GM21390 (cell line): ENCODE results near the gene TBC1D2.

ENCODE experiments used
- ATAC-seq: cut with Tn5 transposase; IDR thresholded peaks from one replicate; pipeline ENCODE4 v1.9.1; 2021; ENCODE audit not compliant: unreplicated experiment

TBC1D2 gene

DNA sequence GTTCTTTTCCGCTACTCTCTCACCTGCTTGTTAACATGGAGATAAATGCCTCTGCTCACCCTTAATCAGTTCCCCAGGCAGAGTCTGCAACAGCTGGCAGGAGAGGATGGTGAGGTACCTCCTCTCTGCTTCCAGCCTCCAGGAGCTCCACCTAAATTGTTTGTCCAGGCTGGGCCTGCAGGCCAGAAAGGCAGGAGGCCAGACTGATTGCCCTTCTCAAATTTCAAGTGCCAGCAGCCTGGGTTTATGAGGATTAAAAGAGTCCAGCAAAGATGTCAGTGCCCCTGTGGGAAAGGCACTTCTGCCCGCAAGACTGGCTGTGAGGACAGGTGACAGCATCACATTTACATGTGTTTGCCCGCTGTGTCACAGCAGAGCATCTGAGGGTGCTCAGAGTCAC is 82.8 kb downstream of the TBC1D2 start:
- ATAC-seq: no peak

DNA sequence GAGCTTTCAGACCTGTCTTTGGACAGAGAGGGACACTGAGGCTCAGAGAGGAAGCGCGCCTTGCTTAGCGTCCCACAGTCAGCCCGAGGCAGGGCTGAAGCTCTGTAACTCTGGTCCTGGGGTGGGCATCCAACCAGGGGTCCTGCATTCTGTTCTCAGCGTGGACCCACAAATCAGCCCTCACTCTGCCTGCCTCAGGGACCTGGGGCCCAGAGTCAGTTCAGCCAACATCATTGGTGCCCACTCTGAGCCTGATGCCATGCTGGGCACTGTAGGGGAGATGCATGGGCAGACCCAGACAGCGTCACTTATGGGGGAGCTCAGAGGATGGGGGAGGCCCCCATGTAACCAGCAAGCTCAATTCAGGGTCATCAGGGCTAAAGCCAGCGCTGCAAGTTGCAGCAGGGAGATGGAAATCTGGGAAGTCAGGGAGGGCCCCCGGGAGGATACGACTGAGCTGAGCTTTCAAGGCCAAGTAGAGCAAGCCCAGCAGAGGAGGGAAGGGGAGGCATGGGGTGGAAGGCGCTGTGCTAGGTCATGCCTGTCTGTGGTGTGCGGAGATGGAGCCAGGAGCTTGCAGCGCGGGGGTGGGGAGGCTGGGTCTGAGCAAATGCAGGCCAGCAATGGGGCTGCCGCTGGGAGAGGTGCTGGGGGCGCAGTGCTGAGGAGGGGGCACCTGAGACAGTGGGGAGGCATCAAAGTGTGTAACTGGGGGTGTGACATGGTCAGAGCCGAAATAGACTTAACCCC is 84.1 kb downstream of the TBC1D2 start:
- no peak for ATAC-seq

DNA sequence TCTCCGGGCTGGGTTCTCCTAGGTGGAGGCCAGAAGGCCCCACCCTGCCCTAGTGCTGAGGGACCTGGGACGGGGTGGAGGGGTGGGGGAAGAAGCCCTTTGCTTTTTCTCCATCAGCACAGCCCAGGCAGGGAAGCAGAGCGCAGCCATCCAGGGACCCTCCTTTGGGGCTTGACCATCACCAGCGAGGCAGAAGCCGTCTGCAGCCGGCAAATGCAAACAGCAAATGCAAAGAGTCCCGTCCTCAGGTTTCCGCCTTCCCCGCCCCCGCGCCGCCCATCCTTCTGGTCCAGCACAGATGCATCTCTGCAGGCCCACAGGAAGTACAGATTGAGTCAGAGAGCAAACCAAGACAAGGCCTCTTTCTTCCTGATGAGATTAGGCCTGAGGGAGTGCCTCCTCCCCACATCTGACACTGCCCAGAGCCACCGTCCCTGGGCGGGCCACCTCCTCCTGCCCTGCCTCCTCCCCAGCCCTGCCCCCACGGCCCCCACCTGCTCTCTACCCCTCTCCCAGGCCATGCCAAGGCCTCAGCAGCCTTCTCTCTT is 86.4 kb downstream of the TBC1D2 start:
- peak; percentile 99 for ATAC-seq

DNA sequence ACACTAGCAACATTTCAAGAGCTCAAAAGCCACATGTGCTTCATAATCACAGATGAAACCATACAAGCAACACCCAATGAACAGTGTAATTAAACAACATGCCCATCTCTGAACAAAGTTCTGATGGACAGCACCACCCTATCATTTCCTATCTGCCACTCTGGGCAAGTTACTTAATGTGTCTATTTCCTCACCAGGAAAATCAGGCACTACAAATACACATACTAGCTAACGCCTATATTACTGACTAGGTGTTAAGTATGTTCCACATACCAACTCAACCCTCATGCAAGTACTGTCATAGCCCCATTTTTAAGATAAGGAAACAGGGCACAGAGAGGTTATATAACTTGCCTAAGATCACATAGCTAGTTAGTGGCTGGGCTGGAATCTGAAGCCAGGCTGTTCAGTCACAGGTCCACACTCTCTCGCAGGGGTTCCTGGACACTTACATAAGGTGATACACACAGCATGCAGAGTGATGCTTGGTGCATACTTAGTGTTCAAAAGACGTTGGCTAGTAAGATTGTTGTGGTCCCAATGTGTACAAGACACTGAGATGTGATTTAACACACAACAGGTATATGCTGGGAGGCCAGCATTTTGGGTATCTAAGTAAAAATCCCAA is 87.2 kb downstream of the TBC1D2 start:
- no peak for ATAC-seq

DNA sequence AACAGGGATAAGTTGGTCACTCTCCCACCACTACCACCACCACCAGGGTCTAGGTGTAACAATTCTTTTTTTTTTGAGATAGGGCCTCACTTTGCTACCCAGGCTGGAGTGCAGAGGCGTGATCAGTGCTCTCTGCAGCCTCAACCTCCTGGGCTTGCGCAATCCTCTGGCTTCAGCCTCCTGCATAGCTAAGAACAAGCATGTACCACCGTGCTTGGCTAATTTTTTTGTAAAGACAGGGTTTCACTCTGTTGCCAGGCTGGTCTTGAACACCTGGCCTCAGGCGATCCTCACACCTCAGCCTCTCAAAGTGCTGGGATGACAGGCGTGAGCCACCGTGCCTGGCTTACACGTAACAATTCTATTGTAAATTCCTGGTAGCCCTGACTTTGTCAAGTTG is 90.5 kb downstream of the TBC1D2 start:
- ATAC-seq: no peak

DNA sequence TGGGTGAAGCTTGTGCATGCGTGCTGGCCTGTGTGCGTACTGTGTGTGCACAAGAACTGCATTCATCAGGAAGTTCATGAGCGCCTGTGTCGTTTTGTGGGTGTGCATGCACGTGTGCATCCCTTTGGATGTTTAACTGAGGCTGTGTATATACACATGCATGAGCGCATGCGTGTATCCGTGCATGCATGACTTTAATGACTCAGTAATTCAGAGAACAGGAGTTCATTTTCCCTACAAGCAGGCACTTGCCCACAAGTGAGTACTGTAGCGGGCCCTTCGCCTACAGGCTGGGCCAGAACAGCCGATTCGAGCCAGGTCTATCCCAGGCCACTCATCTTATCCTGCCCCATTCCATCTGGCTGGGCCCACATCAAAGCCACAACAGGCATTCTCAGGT is 92.8 kb downstream of the TBC1D2 start:
- ATAC-seq: no peak

DNA sequence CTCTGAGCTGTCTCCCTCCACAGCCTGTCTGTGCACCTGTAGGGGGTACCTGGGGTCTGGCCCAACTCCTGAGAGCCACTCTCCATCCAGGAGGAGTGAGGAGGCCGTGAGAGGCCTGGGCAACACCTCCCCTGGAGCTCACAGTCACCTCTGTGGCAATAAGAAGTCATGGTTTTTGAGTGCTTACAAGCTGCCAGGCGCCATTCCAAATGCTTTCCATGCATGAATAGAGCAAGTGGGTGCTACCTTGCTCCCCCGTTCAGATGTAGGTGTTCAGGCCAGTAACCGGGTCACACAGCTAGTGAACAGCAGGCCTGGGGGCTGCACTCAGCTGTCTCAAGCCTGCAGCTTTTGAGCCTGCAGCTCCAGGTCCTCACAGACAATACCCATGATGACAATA is 93.6 kb downstream of the TBC1D2 start:
- ATAC-seq: no peak

DNA sequence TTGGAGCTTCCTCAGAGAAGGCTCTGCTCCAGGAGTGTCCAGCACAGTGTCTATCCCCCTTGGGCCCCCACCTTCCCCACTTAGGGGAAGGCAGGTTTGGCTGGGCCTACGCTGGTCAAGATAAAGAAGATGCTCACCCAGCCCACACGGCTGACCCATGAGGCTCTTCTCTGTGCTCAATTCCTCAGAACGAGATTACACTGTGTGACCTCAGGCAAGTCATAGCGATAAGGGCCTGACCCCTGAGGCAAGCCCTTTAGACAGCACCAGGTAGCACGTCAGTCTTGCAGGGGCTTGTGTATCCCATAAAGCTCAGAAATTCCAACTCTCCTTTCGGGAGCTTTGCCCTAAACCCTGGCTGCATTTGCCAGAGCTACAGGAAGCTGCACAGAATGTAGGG is 95.7 kb downstream of the TBC1D2 start:
- ATAC-seq: no peak

DNA sequence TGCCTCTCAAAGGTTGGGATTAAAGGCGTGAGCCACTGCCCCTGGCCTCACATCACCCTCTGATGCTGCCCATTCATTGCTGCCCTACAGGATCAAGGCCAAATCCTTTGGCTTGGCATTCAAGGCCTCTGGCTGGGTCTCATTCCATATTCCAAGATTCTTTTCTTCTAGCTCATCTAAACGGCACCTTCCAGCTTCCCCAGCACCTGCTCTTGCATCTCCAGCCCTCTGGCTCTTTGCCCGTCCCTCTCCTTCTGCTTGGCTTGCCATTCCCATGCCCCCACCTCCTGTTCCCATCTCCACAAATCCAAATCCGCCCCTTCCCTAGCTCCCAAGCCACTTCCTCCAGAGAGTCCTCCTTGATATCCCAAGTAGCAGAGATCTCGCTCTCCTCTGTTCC is 96.1 kb downstream of the TBC1D2 start:
- no peak for ATAC-seq

DNA sequence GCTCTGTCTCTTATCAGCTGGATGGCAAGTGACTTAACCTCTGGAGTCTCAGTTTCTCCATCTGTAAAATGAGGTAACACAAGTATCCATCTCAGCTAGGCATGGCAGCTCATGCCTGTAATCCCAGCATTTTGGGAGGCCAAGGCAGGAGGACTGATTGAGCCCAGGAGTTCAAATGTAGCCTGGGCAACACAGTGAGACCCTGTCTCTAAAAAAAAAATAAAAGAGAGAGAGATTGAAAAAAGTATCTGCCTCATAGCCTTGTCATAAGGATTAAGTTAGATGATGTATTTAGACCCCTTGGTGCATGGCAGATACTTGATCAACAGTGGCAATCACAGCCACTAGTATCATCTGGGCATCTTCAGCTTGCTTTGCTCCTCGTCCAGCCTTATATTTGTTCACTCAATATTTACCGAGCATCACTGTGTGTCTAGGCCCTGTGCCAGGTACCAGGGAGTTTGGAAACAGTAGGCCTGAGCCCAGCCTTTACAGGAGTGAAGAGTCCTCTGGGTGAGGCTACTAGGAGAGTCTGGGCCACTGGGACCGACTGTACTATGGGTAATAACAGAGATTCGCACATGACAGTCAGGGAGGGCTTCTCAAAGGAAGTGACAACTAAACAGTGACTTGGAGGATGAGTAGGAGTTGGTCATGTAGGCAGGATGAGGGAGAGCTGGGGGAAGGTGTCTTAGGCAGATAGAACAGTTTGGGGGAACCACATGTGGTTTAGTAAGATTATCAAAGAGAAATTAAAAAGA is 97.2 kb downstream of the TBC1D2 start:
- ATAC-seq: no peak

DNA sequence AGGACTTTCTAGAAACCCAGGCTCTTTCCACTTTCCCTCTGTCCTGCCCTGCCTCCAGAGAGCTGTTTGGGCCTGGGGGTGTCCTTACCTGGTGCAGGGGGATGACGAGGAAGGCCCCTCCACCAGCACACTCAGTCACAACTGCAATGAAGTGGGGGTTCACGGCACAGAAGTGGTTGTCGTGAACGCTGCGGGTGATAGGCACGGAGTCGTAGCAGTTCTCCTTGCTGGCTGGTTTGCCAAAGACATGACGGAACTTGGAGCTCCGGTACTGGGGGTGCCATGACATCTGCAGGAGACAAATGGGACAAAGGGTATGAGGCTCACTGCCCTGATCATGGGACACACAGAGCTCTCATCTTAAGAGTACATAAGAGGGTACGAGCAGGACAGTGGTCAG is 98.1 kb downstream of the TBC1D2 start:
- no peak for ATAC-seq

DNA sequence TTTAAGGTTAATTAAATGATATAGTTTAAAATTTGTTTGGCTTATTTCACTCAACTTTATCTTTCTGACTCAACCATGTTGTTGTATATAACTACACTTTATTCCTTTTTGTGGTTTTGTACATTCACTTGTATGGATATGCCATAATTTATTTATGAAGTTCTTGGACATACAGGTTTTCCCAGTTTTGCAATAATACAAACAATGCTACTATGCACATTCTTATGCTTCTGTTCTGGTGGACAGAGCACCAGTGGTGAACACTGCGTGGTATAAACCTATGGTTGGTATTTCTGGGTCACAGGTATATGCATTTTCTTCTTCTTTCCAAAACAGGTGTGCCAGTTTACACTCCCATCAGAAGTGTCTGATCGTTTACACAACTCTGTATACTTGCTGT is 100.8 kb downstream of the TBC1D2 start:
- ATAC-seq: no peak

DNA sequence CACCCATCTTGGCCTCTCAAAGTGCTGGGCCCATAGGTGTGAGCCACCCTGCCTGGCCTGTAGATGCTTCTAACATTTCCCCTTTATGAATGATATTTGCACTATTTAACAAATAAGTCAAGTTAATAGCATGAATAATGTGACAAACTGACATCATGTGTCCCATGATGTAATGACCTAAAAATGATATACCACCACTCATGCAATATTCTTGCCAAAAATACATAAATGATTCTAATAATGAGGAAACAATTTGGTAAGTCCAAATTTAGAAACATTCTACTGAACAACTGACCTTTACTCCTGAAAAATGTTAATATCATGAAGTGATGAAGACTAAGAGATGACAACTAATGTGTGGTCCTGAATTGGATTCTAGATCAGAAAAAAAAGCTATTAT is 102.9 kb downstream of the TBC1D2 start:
- ATAC-seq: no peak

DNA sequence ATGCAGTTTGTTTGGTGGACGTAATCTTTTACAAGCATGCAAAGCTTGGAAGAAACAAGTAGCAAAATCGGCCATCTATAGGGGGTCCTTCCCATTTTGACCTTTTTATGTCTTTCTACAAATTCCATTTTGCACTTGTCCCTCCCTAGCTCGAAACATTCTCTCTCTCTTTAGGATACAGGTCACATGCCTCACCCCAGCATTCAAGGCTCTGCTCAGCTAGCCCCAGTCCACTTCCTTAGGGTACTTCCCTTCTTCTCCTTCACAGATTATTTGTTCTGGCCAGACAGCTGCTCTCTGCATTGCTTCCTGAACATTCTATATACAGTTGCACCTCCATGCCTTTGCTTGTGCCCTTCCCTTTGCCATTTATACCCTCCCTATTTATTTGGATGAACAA is 104.7 kb downstream of the TBC1D2 start:
- no peak for ATAC-seq

DNA sequence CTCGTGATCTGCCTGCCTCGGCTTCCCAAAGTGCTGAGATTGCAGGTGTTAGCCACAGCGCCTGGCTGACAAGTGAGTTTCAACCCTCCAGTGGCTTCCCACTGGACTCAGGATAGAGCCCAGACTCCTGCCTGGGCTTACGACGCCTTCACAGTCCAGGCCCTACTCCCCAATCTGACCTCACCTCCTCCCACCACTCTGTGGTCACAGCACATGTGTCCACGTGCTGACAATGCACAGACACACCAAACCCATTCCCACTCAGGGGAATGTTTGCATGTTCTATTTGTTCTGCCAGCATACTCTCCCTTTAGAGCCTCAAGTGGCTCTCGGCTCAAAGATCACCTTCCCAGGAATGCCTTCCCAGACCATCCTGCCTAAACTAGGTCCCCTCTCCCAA is 105.3 kb downstream of the TBC1D2 start:
- ATAC-seq: no peak

DNA sequence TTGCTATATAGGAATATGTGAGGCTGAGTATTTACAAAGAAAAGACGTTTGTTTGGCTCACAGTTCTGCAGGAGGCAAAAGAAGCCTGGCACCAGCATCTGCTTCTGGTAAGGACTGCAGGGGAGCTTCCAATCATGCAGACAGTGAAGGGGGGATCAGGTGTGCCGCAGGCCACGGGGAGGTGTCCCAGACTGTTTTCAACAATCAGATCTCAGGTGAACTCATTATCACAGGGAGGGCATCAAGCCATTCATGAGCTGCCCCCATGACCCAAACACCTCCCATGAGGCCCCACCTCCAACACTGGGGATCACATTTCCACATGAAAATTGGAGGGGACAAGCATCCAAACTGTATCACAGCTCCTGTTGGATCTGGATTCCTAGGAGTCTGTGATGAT is 106.0 kb downstream of the TBC1D2 start:
- ATAC-seq: no peak
